Myocyte (in vitro differentiated cells): Measurements from ENCODE around the gene MICU1. TPM values are rescaled to one million over a fixed set of nuclear protein-coding genes. Genes with fewer than 3 reads are reported as not detected.
A peak's percentile ranks its signal among the peaks of the same experiment; 100 is the strongest.
"Not testable (repeated sequence)": the region's sequence is repeated elsewhere in the genome, so short reads cannot be mapped to it uniquely, and the experiment has no call there.

ENCODE experiments used
- DNase-seq: peaks from one replicate; pipeline ENCODE4 v3.0.0-alpha.2; 2012; ENCODE audit warnings: low read depth
- total RNA-seq: library from RNA; depleted of rRNA; stranded (reverse); fragments of >200 nt; gene quantifications from 2 replicates; pipeline ENCODE4 v1.2.3, GENCODE V29; 2014

The MICU1 gene
- total RNA-seq, 1 donor from 2014 or later = 192 TPM

DNA sequence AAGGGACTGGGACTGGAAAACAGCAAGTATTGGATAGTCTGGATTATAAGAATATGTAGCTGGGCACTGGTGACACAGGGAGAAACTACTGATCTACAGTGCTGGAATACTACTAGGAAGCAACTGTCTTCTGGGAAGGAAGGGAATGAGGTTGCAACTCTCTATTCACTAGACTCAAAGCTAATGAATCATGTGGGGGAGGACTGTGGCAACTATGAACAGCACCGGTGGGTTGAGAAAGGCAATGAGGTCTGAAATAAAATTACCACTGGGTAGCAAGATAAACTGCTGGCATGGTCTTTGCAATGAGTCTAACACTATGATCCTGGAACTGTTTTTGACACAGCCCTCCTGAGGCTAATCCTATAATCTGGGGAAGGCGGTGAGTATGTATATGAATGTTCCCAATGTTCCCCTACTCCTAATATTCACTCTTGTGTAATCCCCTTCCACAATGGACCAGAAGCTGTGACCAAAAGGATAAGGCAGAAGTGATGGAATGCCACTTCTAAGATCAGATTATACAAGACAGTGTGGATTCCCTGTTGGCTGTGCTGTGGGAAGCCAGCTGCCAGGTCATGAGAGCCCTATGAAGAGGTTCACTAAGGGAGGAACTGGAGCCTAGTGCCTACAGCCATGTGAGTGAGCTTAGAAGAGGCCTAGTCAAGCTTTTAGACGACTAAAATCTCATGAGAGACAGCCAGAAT lies 169.8 kb downstream of the MICU1 start:
- peak; percentile 70 for DNase-seq

DNA sequence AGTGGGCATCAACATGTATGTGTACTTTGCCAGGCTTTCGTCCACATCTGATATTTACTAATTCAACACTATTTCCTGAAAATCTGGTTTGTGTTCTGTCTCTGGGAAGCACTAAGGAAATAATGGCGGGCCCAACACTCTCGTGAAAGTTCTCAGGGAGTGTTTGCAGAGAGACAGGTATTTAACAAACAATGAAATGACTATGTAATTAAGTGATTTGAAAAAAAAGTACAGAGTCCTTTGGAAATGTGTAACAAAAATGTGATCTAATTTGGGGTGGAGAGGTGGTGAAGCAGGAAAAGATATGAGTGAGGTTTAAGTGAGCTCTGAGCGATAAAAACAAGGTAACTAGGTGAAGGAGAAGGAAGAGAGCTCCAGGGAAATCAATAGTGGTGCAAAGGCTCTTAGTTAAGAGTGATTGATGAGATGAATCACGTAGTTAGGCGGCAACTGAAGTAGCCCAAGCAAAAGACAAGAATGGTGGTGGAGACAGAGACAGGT lies 175.9 kb downstream of the MICU1 start:
- no peak for DNase-seq

DNA sequence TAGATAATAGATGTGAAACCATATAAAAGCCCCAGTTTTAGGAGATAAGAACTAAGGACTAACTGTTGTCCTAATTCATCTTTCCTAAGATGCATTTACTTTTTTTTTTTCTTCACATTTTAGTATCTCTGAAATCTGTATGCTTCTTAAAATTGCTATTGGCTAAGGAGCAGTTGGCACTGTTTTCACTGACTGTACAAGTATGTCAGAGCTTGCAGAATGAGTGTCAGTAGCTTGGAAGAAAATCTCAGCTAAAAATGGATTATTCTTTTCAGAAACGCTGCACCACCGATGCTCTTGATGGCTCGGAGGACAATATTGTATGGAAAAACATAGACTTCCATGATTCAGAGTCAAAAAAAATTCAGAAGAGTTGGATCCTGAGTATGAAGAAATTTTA lies 180.0 kb downstream of the MICU1 start:
- DNase-seq = no peak

DNA sequence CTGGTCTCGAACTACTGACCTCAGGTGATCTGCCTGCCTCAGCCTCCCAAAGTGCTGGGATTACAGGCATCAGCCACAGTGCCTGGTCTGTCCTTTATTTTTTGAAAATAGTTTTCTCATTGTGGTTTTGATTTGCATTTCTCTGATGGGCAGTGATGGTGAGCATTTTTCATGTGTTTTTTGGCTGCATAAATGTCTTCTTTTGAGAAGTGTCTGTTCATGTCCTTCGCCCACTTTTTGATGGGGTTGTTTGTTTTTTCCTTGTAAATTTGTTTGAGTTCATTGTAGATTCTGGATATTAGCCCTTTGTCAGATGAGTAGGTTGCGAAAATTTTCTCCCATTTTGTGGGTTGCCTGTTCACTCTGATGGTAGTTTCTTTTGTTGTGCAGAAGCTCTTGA lies 182.9 kb downstream of the MICU1 start:
- DNase-seq = not testable (repeated sequence)

DNA sequence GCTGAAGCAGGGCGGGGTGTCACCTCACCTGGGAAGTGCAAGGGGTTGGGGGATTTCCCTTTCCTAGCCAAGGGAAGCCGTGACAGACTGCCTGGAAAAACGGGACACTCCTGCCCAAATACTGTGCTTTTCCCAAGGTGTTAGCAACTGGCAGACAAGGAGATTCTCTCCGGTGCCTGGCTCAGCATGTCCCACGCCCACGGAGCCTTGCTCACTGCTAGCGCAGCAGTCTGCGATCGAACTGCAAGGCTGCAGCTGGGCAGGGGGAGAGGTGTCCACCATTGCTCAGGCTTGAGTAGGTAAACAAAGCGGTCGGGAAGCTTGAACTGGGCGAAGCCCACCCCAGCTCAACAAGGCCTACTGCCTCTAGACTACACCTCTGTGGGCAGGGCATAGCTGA lies 190.3 kb downstream of the MICU1 start:
- DNase-seq = no peak

DNA sequence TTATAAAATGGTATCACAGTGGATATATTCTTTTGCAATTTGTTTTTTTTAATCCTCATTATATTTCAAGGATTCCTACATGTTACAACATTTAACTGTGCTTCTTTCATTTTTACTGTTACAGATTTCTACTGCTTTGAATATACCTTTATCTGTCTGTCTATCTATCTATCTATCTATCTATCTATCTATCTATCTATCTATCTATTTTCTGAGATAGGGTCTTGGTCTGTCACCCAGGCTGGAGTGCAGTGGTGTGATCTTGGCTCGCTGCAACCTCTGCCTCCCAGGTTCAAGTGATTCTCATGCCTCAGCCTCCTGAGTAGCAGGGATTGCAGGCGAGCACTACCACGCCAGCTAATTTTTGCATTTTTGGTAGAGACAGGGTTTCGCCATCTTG lies 194.9 kb downstream of the MICU1 start:
- DNase-seq = not testable (repeated sequence)

DNA sequence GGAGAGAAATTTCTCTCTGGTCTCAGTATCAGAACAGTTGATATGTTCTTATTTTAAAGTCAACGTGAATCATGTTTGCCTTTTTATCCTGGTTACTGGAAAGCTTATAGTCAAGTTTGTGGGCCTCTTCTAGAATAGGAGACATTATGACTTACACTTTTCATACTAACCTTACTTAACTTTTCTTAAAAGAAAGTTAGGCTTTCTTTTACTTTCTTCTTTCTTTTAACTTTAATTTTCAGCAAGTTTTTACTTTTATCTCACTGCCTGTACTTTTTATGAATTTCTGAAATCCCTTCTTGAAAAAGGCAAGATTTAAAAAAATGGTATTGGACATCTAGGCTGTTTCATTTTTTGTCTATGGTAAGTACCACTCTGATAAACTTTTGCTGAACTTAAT lies 195.9 kb downstream of the MICU1 start:
- no peak for DNase-seq

DNA sequence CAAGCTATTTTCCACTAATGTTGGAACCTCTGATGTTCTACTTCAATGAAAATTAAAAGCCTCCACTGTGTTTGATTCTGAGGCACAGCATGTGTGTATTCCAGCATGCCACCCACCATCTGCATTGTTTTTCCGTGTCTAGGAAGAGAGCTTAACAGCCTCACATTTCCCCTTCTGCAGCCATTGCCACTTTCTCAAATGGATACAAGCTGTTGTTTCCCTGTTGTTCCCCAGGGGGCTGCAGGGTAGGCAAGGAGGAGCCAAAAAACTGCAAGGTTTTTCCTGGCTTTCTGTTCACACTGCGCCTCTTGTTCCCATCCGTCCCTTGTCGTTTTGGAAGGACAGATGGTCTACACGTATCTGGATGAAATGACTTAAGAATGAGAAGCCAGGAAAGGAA lies 198.9 kb downstream of the MICU1 start:
- peak; percentile 2 for DNase-seq

DNA sequence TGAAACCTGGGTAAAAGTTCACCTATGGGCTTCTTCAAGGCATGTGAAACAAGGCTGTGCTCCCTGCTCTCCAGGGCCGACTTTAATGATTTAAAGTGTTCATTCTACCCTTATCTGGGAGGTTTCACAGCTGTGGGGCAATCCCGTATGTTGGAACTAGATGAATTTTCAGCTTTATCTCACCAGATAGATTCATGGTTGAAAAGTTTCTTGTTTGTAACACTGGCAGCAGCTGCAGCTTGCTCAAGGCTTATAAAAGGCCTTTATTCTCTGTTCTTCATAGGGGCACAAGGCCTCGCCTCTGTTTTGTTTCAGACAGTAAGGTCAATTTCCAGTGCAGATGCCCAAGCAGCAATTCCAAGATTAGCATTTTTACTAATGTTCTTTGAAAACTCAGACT lies 200.7 kb downstream of the MICU1 start:
- DNase-seq = peak; percentile 7

DNA sequence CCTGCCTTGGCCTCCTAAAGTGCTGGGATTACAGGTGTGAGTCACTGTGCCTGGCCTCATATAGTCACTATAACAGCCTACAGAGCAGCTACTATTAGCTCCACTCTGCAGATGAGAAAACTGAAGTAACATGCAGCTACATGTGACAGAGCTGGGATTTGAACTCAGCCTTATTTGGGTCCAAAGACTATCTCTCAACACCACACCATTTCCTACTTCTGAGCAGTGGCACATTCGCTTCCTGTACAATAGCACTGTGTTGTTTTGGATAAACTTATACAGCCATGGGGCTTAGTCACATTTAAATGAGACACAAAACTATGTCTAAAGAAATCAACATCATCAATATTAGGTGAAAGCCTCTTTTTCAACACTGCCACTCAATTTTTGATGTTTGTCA lies 201.3 kb downstream of the MICU1 start:
- DNase-seq = no peak

DNA sequence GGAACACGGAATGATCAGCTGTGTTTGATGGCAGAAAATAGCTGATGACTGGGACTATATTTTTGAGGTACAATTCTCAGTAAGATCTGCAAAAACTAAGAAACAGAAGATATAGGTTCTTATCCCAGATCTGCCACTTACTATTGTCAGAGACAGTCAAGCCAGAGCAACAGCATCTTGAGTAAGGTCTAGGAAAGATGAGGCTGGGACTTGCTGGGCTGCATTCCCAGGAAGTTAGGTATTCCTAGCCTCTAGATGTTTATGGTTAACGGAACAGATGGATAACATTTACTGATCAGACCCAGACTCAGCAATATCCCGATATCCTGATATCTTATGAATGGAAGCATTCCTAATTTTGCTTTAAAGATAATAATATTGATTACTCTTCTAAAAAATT lies 202.5 kb downstream of the MICU1 start:
- DNase-seq = no peak

DNA sequence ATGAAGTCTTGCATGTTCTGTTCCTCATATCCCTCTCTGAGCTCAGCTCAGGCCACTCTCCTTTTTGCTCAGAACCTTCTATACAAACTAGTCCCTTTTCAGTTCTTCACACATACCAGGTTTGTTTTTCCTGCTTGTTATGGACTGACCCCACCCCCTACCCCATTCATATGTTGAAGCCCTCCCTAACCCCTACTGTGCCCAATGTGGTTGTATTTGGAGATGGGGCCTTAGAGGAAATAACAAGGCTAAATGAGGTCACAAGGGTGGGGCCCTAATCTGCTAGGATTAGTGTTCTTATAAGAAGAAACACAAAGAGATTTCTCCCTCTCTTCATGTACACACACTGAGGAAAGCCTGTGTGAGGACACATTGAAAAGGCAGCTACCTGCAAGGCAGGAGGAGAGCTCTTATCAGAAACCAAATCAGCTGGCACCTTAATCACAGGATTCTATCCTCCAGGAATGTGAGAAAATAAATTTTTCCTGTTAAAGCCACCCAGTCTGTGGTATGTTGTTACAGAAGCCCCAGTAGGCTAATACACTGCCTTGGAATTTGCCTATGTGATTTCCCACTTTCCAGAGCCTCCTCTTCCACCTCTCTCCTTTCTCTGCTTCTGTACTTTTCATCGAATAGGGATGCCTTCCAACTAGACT lies 203.9 kb downstream of the MICU1 start:
- no peak for DNase-seq

DNA sequence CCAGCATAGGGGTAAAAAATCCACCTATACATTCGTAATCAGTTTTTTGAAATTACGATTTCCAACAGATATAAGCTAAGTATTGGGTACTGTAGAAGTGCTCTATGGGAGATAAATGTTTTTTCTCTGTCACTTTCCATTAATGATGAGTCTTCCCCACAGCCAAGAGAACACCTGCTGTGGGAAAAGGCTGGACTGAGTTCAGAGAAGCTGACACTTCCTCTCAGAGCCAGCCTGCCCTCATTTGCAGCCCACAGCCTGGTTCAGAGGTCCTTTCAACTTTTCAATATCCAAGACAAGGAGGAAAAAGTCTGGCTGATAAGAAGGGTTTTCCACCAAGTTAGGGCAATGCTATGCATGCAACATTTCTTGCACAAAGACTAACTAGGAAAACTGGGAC lies 206.6 kb downstream of the MICU1 start:
- peak; percentile 66 for DNase-seq

DNA sequence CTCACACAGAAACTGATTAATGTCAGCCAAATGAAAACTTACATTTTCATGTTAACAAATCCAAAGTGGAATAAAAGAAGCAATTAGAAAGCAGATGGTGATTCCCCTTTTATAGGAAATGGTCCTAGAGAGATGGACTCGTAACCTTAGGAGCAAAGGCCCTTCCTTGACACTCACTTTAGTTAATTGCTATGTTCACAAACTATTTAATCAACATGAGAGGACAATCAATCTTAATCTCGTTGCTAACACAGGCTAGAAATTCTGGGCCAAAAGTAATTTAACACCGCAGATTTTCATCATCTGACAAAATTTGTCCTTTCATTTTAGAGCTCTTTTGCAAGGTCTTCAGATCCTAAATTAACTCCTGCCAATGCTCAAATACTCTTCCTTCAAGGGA lies 207.2 kb downstream of the MICU1 start:
- DNase-seq = no peak

DNA sequence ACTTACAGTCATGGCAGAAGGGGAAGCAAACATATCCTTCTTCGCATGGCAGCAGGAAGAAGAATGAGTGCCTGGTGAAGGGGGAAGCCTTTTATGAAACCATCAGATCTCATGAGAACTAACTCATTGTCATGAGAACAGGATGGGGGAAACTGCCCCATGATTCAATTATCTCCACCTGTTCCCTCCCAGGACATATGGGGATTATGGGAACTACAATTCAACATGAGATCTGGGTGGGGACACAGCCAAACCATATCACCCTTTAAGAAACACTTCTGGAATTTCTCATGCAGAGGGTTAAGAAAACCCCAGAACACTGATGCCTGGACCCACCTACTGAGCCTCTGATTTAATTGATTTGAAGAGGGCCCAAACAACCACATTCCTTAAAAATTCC lies 207.9 kb downstream of the MICU1 start:
- peak; percentile 15 for DNase-seq

DNA sequence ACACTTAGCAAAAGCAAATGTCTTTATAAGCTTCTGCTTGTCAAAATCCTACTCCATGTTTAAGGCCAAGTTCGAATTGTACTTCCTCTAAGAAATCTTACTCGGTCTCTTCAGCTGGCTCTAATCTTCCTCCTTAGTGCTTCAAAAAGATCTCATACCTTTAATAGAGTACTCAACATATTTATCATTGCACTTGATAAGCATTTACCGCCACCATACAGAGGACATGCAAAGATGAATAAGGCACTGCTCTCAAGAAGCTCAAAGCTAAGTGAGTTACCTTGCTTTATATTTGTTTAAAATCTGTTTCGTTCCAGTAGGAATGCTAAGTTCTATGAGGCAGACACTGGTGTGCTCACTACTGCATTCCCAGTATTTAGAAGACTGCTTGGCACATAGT lies 209.2 kb downstream of the MICU1 start:
- no peak for DNase-seq

DNA sequence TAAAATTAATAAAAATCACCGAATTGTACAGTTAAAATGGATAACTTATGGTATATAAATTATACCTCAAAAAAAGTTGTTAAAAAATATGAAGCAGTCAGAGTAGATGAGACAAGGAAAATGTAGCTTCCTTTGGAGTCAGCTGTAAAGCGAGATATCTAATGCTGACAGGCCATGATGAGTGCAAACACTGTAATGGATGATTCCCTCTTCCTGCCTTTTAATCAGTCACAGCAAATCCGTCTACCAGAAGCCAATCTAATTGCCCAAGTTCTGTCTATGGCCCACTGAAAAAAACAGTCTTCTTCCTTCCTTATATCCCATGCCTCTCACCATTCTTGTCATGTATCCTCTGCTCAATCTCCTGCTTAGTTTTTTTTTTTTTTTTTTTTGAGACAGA lies 211.2 kb downstream of the MICU1 start:
- DNase-seq = no peak

DNA sequence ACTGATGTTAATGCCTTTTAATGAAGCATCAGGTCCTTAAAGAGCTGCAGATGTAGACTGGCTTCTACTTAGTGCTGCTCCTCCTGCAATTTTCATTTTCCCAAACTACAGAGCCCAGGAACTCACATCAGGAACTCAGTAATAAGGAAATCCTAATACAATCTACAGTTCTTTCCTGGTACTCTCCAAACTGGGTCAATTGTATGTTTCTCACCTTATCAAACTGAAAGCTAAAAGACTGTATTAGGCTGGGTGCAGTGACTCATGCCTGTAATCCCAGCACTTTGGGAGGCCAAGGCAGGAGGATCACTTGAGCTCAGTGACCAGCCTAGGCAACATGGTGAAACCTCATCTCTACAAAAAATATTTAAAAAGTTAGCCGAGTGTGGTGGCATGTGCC lies 216.7 kb downstream of the MICU1 start:
- no peak for DNase-seq

DNA sequence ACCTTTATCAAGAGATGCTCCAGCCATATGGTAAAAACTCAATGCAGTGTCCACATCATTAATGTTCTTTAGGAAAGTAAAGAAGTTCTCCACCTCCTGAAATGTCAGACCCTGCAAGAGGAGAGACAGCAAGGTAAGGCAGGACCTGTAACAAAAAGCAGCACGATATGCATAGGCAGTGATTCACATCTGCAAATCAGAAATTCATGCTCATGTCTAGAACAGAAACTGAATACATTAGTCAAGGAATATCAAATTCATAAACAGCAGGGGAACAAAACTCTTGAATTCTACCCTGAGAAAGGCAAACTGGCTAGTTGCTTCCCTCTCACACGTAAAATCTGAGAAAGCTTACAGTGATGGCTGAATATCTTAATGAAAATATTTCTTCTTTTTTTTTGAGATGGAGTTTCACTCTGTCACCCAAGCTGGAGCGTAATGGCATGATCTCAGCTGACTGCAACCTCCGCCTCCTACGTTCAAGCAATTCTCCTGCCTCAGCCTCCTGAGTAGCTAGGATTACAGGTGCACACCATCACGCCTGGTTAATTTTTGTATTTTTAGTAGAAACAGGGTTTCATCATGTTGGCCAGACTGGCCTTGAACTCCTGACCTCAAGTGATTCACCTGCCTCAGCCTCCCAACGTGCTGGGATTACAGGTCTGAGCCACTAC lies 217.8 kb downstream of the MICU1 start:
- no peak for DNase-seq

DNA sequence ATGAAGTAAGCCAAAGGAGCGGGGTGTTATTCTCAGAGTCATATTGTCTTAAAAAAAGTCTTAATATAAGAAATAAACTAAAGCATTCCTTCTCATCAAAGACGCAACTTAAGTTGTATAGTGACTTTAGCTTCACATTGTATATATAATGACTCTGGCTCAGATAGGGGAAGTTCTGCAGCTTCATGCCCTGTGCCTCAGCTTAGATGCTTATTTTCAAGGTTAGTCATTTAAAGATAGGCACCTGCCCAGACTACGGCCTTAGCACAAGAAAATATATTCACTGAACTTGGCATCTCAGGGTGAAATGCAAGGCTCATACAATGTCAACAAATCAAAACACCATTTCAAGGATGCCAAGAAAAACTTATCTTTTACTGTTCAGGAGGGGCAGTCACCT lies 218.4 kb downstream of the MICU1 start:
- no peak for DNase-seq

DNA sequence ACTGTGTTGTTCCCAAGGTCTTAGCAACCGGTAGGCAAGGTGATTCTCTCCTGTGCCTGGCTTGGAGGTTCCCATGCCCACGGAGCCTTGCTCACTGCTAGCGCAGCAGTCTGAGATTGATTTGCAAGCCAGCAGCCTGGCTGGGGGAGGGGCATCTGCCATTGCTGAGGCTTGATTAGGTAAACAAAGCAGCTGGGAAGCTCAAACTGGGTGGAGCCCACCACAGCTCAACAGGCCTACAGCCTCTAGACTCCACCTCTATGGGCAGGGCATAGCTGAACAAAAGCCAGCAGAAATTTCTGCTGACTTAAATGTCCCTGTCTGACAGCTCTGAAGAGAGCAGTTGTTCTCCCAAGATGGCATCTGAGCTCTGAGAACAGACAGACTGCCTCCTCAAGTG lies 230.3 kb downstream of the MICU1 start:
- peak; percentile 72 for DNase-seq

DNA sequence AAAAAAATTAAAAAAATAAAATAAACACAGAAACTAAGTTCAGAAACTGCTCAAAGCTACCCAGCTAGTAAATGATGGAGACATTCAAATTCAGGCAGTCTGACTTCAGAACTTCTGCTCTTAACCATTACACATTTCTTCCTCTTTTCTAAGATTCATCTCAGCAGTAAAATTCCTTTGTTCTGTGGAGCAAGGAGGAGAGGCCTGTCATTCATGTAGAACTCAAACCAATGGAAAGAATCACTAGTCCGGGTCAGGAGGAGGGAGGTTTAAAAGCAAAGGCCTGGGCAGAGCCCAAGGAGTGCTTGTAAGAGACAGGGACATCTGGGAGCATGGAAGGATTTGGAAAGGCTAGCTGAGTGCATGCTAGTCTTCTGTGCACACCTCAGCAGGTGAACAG lies 233.3 kb downstream of the MICU1 start:
- DNase-seq = no peak

DNA sequence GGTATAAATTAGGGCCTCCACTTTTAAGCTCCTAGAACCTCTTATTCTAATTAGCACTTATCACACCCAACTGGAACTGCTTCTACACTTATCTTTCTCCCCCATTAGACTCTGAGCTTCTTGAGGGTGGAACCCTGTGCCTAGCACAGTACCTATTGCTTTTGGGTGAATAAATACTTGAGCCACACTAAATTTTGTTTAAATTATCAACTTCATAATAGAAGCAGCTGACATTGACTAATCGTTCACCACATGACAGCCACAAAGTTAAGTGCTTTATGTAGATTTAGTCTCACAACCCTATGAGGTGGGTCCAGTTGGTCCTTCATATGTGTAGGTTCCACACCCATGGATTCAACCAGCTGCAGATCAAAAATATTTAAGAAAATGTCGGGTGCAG lies 235.1 kb downstream of the MICU1 start:
- no peak for DNase-seq
